MV-4-11 (cell line): ENCODE measurements around the gene MYO7A.
"Not testable (repeated sequence)": the region's sequence is repeated elsewhere in the genome, so short reads cannot be mapped to it uniquely, and the experiment has no call there.

ENCODE experiments used
- DNase-seq: peaks from one replicate; lab custom pipeline; 2025; lab: John Stamatoyannopoulos, UW

Gene MYO7A

DNA sequence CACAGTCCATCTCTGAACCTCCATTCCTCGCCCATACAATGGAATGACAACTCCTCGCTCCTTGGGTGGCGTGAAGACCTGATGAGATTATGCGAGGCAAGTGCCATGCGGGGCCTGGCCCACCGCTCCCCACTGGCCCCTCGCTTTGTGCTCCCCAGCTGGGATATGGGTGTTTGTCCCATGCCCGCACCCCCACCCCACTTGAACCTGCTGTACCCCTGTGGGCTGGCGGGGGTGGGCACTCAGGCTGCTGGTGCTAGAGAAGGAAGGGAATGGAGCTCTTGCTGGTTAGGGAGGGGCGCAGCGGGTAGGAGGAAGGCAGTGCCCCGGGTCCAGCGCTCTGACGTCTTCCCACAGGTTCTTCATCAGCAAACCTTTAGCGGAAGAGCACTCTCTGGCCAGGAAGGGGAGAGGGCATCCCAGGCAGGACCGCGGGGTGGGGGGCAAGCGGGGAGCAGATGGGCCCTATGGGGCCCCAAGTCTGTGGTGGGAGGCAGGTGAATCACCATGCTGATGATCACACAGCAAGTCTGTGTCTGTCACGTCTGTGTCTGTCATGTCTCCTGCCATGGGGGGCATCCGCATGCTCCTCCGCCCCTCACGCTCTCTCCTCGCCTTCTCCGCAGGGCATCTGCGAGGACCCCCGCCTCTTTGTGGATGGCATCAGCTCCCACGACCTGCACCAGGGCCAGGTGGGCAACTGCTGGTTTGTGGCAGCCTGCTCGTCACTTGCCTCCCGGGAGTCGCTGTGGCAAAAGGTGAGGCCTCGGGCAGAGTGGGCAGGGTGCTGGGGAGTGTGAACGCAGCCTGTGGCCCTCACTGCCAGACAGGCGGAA is 34.8 kb upstream of the MYO7A start:
- no peak for DNase-seq

DNA sequence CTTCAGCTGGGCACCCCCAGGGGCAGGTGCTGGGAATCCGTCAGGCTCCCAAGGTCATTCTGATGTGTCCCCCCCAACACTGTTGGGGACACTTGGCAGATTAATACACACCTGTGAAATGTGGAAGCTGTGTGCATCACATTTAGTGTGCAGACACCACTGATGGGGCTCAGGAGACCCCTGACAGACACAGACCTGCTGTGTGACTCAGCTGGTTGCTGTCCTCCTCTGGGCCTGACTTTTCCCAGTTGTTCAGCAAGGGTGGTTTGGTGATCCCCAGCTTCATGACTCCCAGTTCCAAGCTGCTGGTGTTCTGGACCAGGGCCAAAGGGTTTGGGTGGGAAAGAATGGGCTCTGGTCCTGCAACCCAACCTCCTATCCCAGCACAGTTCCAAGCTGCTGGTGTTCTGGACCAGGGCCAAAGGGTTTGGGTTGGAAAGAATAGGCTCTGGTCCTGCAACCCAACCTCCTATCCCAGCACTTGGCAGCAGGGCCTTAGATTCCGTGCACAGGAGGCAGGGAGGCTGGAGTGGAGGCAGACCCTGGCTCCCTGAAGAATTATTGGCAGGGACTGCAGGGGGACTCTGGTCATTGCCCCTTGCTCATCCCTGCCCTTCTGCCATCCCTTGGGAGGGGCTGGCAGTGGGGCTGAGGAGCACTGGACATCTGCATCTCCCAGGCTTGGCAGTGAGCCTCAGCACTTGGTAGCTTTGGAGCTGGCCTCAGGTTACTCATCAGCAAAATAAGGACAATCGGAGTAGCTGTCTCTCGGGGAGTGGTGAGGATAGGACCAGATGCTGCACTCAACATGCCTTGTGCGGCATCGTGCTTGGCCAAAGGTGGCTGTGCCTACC is 33.8 kb upstream of the MYO7A start:
- no peak for DNase-seq

DNA sequence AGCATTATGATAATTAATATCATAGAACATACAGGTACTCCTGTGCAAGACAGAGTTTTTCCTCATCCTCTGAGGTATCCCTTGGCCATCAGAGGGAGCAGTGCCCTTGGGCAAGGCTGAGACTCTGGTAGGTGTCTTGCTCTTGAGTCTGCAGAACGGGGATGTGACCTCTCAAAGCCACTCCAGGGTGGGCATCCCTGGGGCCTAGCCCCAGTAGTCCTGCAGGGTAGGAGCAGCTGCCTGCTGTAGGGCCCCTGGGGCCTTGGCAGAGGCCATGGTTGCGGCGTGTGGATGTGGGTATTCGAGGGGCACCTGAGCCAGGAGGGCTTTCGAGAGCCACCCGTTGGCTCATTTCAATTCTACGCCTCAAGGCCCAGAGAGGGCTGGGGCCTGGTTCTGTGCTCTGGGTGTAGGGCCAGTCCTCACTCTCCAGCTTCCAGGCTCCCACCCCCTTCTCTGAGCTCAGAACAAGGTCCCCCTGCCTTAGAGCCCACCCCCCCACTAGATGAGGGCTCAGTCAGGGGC is 33.1 kb upstream of the MYO7A start:
- no peak for DNase-seq

DNA sequence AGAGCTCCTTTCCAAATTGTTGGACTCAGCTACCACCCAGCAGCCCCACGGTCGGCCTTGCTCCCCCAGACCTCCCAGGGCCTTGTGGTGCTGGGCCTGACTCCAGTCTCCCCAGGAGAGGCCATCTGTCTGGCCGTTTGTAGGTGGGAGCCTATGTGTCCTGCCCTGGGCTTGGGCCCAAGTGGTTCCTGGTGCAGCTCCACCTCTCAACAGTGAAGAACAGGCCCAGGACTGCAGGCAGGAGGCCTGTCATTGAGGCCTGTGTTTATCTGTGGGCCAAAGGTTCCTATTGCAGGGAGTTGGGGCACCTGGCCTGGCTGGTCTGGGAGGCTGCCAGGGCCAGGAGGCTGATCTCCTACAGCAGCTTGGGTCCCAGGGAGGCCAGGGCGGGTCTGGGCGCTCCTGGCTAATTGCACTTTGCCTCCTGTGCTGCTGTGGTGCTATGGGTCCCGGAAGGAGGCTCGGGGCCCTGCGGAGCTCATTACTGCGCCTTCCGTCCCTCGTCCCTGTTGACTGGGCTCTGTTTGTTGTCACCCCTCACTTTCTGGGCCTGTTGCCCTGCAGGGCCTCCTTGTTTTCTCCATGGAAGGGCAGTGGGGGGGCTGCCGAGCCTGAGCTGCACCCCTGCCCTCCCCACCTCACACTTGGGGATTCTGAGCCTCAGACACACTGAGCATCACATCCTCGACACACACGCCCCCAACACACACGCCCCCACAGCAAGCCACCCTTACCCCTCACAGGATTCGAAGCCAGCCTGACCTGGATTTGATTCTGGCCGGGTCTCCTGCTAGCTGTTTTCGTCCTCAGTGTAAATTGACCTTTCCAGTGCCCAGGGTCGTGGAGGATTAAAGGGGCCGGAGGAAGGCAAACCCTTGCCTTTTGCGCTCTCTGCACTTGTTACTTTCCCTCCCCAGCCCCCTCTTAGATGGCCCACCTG is 32.2 kb upstream of the MYO7A start:
- no peak for DNase-seq

DNA sequence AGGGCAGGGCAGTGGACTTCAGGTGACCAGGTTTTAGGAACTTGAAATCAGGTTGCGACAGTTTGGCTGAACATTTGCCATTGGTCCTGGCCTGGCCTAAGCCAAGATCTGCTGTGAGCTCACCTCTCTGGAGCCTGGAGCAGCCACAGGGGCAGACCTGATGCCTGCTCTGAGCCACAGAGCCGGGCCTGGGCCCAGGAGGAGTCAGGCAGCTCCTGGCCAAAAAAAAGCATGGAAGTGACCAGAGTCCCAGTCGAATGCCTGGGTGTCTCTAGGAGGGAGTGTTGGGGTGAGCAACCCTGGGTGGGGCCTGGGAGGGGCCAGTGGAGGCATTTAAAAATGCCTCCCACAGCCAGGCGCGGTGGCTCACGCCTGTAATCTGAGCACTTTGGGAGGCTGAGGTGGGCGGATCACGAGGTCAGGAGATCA is 31.4 kb upstream of the MYO7A start:
- no peak for DNase-seq

DNA sequence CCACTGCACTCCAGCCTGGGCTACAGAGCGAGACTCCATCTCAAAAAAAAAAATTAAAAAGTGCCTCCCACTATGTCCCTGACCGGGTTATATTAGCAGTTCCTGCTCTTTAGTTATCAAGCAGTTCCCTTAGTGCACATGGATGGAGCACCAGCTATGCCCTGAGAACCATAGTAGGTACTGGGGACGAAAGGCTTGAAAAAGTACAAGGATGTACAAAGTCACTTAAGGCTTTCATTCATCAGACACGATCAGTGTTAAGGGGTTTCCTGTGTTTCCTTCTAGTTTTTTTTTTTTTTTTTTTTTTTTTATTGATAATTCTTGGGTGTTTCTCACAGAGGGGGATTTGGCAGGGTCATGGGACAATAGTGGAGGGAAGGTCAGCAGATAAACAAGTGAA is 30.9 kb upstream of the MYO7A start:
- DNase-seq, result not testable (repeated sequence)

DNA sequence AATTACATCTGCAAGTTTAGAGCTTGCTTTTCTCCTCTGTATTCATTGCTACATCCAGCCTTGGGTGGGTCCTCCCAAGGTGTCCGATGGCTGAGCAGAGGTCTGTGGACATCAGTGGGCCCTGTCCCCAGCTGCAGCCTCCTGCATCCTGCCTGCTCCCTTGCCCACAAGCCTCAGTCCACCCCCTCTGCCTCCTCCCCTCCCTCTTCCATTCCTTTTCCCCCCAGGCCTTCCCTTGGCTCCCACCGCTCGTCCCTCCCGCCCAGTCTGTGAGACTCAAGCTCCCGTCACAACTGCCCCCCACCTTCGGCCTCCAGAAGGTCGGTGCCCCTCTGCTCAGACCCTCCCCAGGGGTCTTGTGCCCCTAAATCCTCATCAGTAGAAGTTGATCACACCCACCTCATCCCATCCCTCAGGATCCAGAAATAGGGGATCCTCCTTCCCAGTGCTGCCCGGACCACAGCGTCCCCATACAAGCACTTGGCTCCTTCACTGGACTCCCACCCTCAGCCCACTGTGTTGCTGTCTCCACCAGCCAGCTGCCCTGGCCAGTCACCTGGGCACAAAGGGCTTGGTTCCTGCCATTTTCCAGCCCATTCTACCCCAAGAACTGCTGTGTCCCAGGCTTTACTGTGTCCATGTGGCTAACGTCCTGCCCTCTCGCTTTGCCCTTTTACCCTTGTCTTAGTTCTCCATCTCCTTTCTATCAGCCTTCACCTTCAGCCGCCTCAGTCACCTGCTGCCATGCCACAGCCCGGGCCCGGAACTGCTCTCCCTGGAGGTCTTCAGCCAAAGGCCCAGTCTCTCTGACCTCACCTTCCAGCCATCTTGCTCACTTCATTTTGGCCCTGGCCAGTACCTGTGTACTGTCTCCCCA is 27.6 kb upstream of the MYO7A start:
- DNase-seq, result no peak

DNA sequence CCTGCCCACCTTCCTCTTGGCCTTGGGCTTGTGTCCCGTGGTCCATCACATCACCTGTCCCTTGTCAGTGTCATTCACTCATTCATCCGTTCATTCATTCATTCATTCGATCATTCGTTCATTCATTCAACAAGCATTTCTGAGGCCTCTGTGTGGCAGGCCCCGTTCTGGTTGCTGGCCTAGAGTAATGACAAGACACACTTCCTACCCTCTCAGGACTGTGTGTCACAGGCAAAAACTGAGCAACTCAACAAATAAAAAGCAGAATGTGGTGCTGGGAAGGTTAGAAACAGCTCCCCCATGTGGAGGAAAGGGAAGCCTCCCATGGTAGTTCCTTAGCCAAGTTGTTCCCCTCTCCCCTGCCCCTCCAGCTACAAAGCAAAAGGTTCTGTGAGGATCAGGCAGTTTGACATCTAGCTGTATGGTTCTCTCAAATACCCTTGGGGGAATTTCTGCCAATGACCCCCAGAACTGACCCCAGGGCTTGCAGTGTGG is 27.0 kb upstream of the MYO7A start:
- peak; percentile 29 for DNase-seq

DNA sequence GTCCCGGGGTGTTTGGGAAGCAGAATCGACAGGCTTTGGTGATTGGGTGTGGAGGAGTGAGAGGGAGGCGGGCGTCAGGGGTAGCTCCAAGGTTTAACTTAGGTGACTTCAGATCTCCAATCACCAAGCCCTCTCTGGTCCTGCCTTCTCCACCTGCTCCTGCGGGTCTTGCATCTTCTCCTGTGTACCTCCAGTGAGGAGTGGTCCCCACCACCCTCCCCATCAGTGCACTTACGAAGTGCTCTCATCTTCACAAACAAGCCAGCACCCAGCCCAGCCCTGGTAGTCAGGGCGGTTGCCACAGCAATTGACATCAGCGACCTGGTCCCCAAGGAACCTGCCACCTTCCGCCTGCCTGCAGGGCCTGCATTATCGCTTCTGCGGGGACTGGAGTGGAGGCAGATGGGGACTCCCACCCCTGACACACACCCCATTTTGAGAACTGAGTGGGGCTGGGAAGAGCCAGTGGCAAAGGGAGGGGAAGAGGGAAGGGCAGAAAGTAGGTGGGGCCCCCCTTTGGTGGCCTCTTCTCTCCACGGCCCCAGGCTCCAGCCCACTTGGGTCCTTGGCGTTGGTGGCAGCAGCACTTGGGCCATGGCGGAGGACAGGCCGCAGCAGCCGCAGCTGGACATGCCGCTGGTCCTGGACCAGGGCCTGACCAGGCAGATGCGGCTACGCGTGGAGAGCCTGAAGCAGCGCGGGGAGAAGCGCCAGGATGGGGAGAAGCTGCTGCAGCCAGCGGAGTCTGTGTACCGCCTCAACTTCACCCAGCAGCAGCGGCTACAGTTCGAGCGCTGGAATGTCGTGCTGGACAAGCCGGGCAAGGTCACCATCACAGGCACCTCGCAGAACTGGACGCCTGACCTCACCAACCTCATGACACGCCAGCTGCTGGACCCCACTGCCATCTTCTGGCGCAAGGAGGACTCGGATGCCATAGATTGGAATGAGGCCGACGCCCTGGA is 25.5 kb upstream of the MYO7A start, which contains the start of gene OMP:
Gene OMP (plus strand): TSS at position 595 of the 965 bp plus-strand sequence. CDS start 0 bp downstream, at position 595.
- DNase-seq, result no peak

DNA sequence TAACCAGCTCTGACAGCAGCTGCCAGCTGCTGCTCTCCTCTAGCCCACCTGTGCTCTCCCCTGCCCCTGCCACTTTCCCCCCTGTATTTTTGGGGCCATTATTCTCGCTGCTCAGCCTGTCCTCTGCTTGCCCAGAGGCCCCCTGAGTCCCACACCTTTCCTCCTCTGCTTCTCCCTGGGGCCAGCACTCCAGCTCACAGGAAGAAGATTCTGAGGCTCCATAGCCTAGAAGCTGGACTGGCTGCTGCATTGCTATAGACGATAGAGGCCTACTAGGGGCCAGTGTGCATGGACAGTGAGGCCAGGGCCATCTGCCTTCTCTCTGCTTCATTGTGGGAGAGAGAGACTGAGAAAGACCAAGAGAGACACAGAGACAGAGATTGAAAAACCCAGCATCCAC is 24.7 kb upstream of the MYO7A start:
- DNase-seq, result no peak

DNA sequence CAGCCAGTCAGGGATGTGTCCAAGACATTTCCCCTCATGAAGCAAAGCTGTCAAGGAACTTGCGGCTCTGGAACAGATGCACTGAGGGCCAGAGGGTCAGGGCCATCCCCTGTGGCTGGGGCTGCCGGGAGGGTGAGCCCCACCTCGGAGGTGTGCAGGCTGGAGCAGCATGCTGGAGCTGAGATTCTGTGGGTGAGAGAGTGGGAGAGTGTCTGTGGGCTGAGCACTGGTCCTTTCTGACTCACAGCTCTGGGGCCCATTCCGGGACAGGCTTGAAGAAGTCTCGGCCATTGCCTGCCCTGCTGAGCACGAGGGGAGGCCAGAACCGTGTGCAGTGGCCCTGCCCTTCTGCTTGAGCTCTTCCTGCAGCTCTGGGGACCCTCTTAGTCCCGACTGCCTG is 23.3 kb upstream of the MYO7A start:
- DNase-seq, result no peak

DNA sequence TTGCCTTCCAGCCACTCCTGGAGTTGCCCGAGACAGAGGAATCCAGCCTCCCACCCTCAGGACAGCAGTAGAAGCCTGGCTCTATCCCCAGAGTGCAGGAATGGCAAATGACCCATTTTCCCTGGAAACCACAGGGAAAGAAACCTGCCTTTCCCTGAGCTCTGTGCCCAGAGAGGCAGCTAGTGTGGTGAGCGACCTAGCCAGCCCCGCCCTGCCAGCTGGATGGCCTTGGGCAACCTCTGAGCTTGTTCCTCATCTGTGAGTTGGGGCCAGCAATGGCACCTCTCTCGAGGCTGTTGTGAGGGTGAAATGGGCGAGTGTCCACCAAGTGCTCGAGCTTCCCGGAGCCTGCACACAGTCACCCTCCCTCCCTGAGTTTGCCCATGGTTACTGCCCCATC is 21.7 kb upstream of the MYO7A start:
- peak; percentile 33 for DNase-seq

DNA sequence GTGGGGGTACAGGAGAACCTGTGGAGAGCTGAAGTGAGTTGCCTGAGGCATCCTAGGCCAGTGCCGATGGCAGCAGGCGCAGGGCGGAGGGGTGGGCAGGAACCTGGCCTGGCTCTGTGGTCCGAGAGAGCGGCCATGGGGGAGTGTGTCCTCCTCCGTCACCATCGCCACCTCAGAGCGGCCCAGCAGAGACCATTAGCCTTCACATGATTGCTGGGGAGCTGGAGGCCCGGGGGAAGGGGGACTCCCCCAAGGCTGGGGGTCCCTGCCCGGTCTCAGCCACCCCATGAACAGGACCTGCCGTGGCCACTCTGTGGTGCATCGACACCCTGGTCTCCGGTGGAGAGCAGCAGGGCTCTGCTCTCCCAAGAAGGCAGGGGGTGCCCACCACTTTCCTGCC is 21.3 kb upstream of the MYO7A start:
- DNase-seq, result no peak

DNA sequence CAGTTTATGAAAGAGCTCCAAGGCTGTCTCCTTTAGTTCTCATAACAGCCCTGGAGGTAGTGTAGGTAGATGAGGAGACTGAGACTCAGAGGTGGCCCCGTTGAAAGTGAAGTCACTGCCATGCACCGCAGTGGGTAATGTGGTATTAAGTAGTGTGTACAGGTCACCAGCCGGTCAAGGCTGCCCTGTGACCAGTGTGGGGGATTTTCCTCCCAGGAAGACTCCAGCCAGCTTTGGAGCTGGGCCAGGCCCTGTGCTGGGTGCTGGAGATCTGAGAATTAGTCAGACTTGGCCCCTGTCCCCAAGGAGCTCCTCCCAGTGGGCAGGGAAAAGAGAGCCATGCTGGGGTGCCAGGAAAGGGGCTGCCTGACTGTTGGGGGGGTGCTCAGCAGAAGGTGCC is 20.1 kb upstream of the MYO7A start:
- no peak for DNase-seq

DNA sequence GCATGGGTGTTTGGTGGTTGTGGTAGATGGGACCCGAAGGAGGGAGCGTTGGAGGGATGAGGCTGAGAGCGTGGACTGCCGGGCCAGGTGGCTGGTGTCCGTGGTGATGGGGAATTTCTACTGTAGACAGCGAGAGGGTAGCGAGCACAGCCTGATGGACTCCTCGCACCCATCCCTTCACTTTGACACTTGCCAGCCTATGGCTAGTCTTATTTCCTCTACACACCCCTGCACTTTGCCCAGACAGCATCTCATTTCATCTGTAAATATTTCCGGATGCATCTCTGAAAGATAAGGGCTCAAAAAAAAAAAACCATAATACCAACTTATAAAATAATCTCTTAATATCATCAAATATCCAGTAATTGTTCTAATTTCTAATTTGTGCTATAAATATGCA is 19.6 kb upstream of the MYO7A start:
- no peak for DNase-seq

DNA sequence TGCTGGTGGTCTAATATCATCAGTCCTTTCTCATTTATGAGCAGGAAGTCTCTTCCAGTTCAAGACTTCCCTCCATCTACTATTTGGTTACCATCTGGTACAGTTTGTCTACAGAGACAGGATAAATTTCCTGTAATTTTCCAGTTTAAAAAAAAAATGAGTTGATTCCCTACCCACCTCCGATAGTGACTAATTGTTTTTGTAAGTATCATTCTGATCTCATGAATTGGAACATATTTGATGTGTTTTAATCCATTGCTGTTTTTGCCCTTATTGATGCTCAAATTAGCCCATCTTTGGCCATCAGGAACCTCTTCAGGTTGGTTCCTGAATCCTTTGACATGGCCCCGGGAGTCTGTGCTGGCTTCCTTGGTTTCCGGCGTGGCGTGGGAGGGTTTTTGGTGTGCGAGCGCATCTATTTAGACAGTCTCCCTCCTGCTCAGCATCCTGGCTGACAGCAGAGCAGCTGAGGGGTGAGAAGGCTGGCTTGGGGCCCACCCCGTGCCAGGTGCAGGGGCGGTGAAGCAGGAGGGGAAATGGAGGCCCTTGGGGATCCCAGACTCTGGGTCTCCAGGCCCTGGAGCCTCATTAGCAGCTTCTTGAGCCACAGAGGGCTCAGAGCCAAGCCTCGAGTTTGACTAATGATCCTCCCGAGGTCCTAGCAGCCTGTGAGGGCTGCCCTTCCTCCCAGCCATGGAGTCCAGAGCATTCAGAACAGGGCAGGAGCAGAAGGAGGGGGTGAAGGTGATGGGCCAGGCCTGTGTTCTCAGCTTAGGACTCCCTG is 18.6 kb upstream of the MYO7A start:
- no peak for DNase-seq

DNA sequence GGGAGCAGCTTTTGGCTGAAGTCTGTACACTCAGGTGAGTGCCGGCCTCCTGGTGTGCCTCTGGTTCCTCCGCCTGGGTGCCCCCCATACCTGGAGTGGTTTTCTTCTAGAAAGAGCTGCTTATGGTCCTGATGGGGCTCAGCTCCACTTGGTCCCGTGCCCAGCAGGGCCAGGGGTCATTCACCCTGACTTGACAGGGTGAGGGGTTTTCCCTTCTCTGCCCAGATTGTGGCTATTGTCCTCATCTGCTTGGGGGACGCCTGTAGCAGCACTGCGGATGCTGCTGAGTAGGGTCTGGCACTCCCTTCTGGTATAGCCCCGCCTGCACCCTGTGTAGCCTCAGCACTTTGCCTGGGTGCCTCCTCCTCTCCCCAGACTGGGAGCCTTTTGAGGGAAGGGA is 17.2 kb upstream of the MYO7A start:
- DNase-seq, result no peak

DNA sequence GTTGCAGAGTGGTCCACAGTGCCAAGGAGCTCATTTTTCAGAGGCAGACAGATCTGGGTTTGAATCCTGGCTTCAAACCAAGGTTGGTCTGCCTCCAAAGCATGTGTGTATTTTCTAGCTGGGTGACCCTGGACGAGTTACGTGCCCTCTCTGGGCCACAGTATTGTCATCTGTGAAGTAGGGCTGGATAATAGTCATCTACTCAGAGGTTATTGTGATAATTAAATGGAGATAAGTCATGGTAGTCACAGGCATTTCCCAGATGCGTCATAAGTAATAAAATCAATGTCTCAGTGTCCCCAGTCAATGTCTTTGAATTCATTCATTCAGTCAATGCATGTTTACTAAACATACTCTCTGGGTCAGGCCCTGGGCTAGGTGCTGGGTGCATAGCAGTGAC is 16.8 kb upstream of the MYO7A start:
- no peak for DNase-seq

DNA sequence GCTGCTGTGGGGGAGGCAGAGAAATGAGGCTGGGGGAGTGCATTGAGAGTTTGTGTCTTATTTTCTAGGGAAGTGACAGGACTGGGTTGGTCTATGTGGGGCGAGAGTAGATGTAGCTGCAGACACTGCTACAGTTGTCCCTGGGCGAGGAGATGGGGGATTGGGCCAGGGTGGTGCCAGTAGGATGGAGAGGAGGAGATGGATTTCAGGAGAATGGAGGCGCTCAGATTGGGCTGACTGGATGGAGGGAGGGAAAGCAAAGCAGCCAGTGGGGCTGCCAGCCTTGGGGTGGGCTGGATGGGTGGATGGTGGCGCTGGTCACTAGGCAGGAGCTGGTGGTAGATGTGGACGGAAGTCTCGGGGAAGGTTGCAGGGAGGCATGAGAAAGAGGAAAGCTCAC is 16.1 kb upstream of the MYO7A start:
- DNase-seq, result no peak
